Tibial nerve (tissue), 3 donors: ENCODE data around the gene ERBIN.

Experiments used
- POLR2A ChIP-seq, 2 donors: fragments of 450-650 bp; IDR thresholded peaks; one replicate each; pipeline ENCODE4 v1.6.1; 2017; ENCODE audit warnings: antibody characterized with exemption in 2 of 2, mild to moderate bottlenecking in 2 of 2, moderate library complexity in 2 of 2
- TF ChIP-seq, protein P1 (sequence below), 5 experiments: fragments of 200-600 bp in 3 of 5; fragments of 450-650 bp in 2 of 5; sonication (generic) in 3 of 5; IDR thresholded peaks; one replicate each; pipeline ENCODE4 v1.5.1; 2016 to 2019; ENCODE audit warnings: antibody characterized with exemption in 5 of 5, mild to moderate bottlenecking in 3 of 5, moderate library complexity in 2 of 5

DNA sequence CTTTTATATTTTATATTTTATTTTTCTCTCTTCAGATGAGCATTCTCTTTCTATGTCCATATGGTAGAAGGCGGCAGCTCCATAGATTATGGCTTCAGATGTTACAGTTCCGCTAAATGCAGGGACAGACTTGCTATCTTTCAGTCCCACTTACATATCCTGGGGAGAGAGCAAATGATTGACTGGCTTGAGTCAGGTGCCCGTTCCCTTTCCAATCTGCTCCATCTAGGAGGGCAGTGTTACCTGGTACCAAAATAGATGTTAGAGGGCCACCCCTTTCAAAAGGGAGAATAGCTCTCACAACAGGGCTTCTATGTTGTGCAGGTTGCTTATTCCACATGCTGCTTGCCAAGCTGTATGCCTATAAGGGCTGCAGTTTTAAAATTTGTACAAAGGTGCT lies 45.3 kb downstream of the ERBIN start:
- TF ChIP-seq, protein P1, sequence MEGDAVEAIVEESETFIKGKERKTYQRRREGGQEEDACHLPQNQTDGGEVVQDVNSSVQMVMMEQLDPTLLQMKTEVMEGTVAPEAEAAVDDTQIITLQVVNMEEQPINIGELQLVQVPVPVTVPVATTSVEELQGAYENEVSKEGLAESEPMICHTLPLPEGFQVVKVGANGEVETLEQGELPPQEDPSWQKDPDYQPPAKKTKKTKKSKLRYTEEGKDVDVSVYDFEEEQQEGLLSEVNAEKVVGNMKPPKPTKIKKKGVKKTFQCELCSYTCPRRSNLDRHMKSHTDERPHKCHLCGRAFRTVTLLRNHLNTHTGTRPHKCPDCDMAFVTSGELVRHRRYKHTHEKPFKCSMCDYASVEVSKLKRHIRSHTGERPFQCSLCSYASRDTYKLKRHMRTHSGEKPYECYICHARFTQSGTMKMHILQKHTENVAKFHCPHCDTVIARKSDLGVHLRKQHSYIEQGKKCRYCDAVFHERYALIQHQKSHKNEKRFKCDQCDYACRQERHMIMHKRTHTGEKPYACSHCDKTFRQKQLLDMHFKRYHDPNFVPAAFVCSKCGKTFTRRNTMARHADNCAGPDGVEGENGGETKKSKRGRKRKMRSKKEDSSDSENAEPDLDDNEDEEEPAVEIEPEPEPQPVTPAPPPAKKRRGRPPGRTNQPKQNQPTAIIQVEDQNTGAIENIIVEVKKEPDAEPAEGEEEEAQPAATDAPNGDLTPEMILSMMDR (IDR thresholded peaks at IDR 0.05) = no peak
- TF ChIP-seq POLR2A (IDR thresholded peaks at IDR 0.05) = no peak
